ENCODE measurements around the gene ATG2A. TPM values are rescaled to one million over a fixed set of nuclear protein-coding genes. Genes with fewer than 3 reads are reported as not detected.
A peak's percentile ranks its signal among the peaks of the same experiment; 100 is the strongest.

ATG2A gene
- total RNA-seq, 1 donor from 2014 or later = 7.3 TPM

GRCh38 chr11:64874308-64875240 lies 42.4 kb downstream of the ATG2A start:
- DNase-seq (ENCODE audit: low spot score in 2 of 2) (peak in 1 of 2 donors; percentile 59), FAIRE-seq (no peak)

- no peak for FAIRE-seq
Observed at GRCh38 chr11:64872790-64873488, 44.1 kb downstream of the ATG2A start.

GRCh38 chr11:64871492-64871891 lies 45.5 kb downstream of the ATG2A start:
- DNase-seq (ENCODE audit: low spot score in 2 of 2) (no peak), FAIRE-seq (no peak)

More at GRCh38 chr11:64872790-64873488, 44.1 kb downstream of the ATG2A start:
- no peak for DNase-seq (ENCODE audit: low spot score in 2 of 2)

GRCh38 chr11:64870893-64871466 lies 46.0 kb downstream of the ATG2A start:
- DNase-seq (ENCODE audit: low spot score in 2 of 2) = no peak
- no peak for FAIRE-seq

GRCh38 chr11:64870176-64870892 lies 46.7 kb downstream of the ATG2A start:
- DNase-seq (ENCODE audit: low spot score in 2 of 2) (no peak), FAIRE-seq (no peak)

GRCh38 chr11:64869571-64870175 lies 47.3 kb downstream of the ATG2A start:
- no peak for DNase-seq (ENCODE audit: low spot score in 2 of 2)
- FAIRE-seq = no peak

GRCh38 chr11:64868904-64869570 lies 48.0 kb downstream of the ATG2A start:
- DNase-seq (ENCODE audit: low spot score in 2 of 2) (peak in 1 of 2 donors; percentile 70), FAIRE-seq (no peak)

GRCh38 chr11:64867748-64868462 lies 49.1 kb downstream of the ATG2A start:
- DNase-seq (ENCODE audit: low spot score in 2 of 2) = no peak

GRCh38 chr11:64866173-64866491 lies 50.9 kb downstream of the ATG2A start:
- no peak for DNase-seq (ENCODE audit: low spot score in 2 of 2)
- FAIRE-seq = no peak

More at GRCh38 chr11:64867748-64868462, 49.1 kb downstream of the ATG2A start:
- FAIRE-seq = no peak

- no peak for FAIRE-seq
- no peak for DNase-seq (ENCODE audit: low spot score in 2 of 2)
Observed at GRCh38 chr11:64865286-64866172, 51.5 kb downstream of the ATG2A start.

GRCh38 chr11:64864473-64865285 lies 52.3 kb downstream of the ATG2A start:
- peak in 1 of 2 donors; percentile 64 for DNase-seq (ENCODE audit: low spot score in 2 of 2)
- no peak for FAIRE-seq

- no peak for FAIRE-seq
- no peak for DNase-seq (ENCODE audit: low spot score in 2 of 2)
Observed at GRCh38 chr11:64864135-64864472, 52.9 kb downstream of the ATG2A start.

- DNase-seq (ENCODE audit: low spot score in 2 of 2) = no peak
- no peak for FAIRE-seq
Observed at GRCh38 chr11:64863391-64864060, 53.5 kb downstream of the ATG2A start.

GRCh38 chr11:64862987-64863390 lies 54.0 kb downstream of the ATG2A start:
- no peak for DNase-seq (ENCODE audit: low spot score in 2 of 2)
- no peak for FAIRE-seq

- FAIRE-seq = no peak
- DNase-seq (ENCODE audit: low spot score in 2 of 2) = no peak
Observed at GRCh38 chr11:64861227-64861975, 55.6 kb downstream of the ATG2A start.
